HPDE6-E6E7 (cell line): ENCODE measurements around the gene MBTPS1.

Experiments
- DNase-seq: peaks from one replicate; pipeline ENCODE4 v3.0.0; 2011; ENCODE audit warnings: missing footprints; ENCODE audit errors: extremely low spot score

The MBTPS1 gene

DNA sequence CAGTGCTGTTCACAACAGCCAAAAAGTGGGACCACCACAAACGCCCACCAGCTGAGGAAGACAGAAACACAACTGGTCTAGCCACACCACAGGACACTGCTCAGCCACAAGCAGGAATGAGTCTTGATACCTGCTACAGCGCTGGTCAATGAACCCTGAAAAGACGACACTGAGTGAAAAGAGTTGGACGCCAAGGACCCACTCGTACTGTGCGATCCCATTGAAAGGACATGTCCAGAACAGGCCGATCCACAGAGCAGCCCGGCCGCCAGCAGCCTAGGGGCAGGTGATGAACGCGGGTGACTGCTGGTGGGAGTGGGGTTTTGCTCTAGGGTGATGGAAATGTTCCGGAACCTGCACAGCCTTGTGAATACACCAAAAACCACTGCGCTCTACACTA lies 63.5 kb downstream of the MBTPS1 start:
- no peak for DNase-seq

GRCh38 chr16:84052071-84052622 lies 64.6 kb downstream of the MBTPS1 start:
- DNase-seq = no peak

DNA sequence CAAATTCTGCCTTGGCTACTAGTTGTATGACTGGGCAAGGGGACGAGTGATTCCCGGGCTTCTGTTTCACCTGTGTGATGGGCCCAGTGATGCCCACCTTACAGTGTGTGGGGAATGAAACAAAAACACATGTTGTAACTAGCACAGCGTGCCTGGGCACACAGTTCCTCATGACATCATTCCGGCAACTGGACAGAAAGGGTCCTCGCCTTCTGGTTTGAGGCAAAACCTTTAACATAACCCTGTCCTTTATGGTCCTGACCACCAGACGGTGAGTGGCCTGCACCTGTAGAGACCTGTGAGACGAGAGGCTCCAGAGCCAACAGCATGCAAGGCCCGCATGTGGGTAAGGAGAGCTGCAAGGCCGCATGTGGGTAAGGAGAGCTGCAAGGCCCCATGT lies 66.4 kb downstream of the MBTPS1 start:
- DNase-seq = no peak

DNA sequence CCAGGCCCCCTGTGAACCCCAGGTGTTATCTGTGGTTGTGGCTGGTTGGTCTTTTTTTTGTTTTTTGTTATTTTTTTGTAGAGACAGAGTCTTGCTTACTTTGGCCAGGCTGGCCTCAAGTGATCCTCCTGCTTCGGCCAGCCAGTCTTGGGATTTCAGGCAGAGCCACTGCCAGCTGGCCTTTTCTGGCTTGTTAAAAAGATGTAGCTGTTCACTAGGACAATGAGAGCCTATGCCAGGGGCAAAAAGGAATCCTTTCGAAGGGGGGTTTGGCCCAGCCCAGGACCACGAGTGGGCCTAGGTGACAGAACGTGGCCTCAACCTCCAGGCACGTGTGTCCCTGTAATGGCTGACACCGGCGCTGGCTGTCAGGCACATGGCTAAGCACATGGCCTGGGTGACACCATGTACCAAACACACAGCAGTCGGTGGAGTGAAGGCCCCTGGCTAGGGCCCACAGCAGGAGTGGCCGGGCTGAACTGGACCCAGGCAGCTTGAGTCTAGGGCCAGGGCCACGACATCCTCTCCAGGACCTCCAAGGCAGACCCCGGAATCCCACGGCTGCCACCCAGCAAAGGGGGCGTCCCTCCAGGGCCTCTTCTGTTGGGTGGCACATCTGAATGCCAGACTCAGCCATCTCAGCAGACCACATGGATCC lies 67.2 kb downstream of the MBTPS1 start:
- no peak for DNase-seq

- no peak for DNase-seq
These were observed 67.9 kb downstream of the MBTPS1 start for GRCh38 chr16:84048871-84049270.

DNA sequence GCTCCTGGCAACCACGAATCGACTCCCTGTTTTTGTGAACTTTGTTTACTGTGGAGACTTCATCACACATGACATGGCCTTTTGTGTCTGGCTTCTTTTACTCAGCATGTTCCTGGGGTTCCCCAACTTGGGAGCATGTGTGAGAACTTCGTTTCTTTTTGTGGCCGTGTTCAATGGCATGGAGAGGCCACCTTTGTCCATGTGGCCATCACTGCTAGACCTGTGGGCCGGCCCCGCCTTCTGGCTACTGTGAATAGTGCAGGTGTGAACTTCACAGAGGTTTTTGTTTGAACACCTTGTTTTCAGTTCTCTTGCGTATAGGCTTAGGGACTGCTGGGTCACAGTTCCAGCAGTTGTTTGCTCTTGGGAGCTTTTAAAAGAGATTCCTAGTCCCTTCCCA lies 68.5 kb downstream of the MBTPS1 start:
- DNase-seq = no peak

DNA sequence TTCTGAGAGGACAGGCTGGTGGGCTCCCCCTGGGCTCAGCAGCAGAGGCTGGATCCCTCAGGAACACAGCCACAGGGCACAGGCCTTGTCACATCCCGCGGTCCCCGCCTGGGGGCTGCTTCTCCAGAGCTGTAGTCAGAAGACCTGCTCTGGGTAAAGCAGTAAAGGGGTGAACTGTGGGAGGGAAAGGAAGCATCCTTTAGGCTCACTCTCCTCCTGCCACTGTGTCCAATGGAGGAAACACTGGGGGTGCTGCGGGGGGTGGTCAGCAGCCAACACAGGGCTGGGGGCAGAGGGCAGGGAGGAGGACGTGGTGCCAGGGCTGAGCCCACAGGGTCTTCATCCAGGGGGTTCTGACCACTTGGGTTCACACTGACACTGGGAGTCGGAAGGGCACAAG lies 69.1 kb downstream of the MBTPS1 start:
- no peak for DNase-seq

GRCh38 chr16:84047206-84047605 lies 69.5 kb downstream of the MBTPS1 start:
- DNase-seq = no peak

DNA sequence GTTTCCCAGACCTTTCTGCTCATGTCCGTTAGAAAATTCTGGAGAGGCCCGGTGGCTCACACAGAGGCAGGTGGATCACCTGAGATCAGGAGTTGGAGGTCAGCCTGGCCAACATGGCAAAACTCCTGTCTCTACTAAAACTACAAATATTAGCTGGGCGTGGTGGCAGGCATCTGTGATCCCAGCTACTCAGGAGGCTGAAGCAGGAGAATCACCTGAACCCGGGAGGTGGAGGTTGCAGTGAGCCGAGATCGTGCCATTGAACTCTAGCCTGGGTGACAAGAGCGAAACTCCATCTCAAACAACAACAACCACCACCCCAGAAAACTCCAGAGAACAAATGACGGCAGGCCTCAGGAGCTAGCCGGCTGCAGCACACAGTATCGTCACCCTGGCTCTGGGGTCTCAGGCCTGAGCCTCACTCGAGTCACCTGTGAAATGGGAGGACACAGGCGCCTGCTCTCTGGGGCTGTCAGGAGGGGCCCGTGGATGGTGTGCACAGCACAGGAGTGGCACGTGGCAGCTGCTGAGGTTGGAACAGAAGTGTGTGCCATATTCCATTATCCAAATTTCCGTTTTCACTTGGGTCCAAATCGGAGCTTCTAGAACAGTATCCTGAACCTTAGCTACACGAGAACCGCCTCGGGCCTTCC lies 70.8 kb downstream of the MBTPS1 start:
- DNase-seq = no peak

- no peak for DNase-seq
These were observed 71.5 kb downstream of the MBTPS1 start for GRCh38 chr16:84045001-84045817.

DNA sequence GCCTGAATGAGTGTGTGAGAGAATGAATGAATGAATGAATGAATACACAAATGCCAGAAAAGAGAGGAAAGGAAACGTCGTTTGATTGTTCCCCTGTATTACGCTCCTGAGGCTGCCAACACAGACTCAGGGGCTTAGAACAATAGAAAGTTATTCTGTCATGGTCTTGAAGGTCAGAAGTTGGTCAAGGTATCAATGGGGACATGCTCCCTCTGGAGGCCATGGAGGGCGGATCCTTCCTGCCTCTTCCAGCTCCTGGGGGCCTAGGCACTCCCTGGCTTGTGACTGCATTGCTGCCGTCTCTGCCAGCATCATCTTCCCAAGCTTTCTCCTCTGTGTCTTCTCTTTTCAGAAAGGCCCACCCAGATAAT lies 72.6 kb downstream of the MBTPS1 start:
- no peak for DNase-seq

GRCh38 chr16:84043486-84044117 lies 73.1 kb downstream of the MBTPS1 start:
- DNase-seq = no peak

GRCh38 chr16:84042879-84043485 lies 73.8 kb downstream of the MBTPS1 start:
- DNase-seq = no peak

DNA sequence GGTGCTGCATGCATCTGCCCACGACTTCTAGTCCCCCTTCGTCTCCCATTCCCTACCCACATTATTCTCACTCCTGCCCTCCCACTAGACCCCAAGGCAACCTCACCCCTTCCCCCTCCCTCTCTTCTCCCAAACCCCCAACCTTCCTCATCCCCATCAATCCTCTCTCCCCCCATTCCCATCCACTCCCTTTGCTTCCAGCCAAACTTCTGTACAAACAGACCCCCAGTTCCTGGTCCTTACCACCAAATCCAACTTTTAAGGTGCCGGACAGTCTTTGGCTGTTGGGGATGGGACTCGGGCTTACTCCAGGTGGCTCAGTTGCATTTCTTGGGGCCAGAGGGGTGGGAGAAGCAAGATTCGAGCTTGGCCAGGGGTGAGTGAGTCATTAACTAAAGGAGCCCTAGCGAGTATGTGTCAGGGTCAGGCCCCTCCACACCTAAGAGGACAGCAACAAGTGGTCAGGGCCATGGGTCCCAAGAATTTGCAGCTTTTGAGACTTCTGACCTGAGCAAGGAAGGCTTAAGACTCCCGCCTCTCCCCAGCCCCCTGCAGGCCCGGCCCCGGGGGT lies 74.3 kb downstream of the MBTPS1 start, which contains the start of gene SLC38A8:
Gene SLC38A8 (minus strand): TSS at position 488 of the 571 bp plus-strand sequence. CDS start 638 bp downstream, outside the sequence.
- DNase-seq = no peak

DNA sequence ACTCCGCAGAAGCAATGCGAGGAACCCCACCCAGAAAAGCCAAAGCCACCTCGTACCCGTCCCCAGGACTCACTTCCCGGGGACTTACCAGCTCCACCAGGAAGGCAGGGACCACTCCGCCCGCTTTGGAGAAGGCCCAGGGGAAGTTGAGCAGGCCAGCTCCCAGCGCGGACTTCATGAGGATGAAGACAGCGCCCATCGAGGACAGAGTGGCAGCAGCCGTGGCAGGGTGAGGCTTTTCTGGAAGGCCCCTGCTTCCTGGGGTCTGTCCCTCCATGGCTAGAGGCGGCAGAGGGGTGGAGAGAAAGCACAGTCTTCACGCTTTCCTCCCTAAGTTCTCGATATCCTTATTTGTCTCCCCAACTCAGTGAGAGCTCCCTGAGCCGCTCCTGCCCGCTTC lies 74.9 kb downstream of the MBTPS1 start:
- DNase-seq = no peak

DNA sequence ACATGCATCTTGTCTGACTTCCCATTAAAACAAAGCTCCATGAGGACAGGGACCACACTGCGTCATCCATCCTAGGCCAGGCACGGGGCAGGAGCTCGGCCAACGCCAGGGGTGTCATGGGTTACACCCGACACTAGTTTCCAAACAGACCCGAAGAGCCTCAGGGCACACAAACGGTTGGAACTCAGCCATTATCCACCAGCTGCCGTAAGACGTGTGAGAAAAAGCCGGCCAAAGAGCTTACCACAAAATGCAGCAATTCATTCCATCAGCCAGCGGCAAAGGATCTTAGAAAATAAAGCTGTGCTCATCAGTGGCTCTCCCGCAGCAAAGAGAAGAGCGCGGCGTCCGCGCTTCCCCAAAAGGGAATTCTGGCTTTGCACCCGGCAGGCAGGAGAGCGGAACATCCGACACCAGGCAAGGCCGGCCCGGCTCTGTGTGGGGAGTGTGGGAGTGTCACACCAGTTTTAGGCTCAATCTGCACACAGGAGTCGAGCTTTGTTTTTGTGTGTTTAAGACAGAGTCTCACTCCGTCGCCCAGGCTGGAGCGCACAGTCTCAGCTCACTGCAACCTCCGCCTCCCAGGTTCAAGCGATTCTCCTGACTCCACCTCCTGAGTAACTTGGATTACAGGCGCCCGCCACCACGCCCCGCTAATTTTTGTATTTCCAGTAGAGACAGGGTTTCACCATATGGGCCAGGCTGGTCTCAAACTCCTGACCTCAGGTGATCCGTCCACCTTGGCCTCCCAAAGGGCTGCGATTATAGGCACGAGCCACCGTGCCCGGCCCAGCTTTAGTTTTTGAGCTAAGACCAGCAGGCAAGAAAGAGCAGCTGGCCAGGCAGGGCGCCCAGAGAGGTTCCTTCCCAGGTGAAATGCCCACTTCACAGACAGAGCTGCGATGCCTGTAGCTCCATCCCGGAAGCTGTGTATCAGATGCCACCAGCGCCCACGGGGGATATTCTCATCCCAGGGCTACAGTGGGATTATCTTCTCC lies 75.6 kb downstream of the MBTPS1 start:
- DNase-seq = no peak

GRCh38 chr16:84040226-84040822 lies 76.4 kb downstream of the MBTPS1 start:
- DNase-seq = no peak

DNA sequence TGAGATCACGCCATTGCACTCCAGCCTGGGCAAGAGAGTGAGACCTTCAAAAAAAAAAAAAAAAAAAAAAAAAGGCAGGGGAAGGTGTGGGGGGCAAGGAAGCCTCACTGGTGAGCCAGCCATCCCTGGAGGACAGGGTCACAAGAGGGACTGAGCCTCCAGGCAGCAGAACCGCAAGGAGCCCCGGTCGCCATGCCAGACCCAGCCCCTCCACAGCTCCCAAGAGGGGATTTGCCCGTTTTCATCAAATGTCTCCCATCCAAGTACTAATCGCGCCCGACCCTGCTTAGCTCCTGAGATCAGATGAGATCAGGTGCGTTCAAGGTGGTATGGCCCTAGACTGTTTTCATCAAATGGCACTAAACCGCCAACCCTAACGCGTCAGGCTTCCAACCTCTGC lies 77.0 kb downstream of the MBTPS1 start:
- DNase-seq = no peak

- DNase-seq = no peak
These were observed 78.3 kb downstream of the MBTPS1 start for GRCh38 chr16:84038469-84038868.
